H9 (cell line): ENCODE results near the gene MYH8. TPM values are rescaled to one million over a fixed set of nuclear protein-coding genes. Genes with fewer than 3 reads are reported as not detected.
A peak's percentile ranks its signal among the peaks of the same experiment; 100 is the strongest.

Experiments
- DNase-seq: peaks from one replicate; pipeline ENCODE4 v3.0.0-alpha.2; 2017
- H2AFZ ChIP-seq: one replicate; pipeline ENCODE4 v1.6.1; 2013; ENCODE audit warnings: mild to moderate bottlenecking, low read length, control low read depth, moderate library complexity
- H2AK5ac ChIP-seq: 2 replicates; pipeline ENCODE4 v1.6.1; 2013; ENCODE audit warnings: low read length, control low read depth, mixed read lengths; ENCODE audit not compliant: insufficient read length
- H2BK120ac ChIP-seq: one replicate; pipeline ENCODE4 v1.6.1; 2013; ENCODE audit warnings: low read depth, mild to moderate bottlenecking, low read length, control low read depth, inconsistent platforms; ENCODE audit not compliant: poor library complexity, severe bottlenecking
- H2BK12ac ChIP-seq: 2 replicates; pipeline ENCODE4 v1.6.1; 2013; ENCODE audit warnings: low read length, control low read depth, mixed read lengths, low read depth; ENCODE audit not compliant: insufficient read length
- H2BK15ac ChIP-seq: 2 replicates; pipeline ENCODE4 v1.6.1; 2013; ENCODE audit warnings: low read depth, low read length, control low read depth
- H2BK20ac ChIP-seq: one replicate; pipeline ENCODE4 v1.6.1; 2013; ENCODE audit warnings: low read depth, mild to moderate bottlenecking, low read length, control low read depth, inconsistent platforms; ENCODE audit not compliant: poor library complexity, severe bottlenecking
- H2BK5ac ChIP-seq: 2 replicates; pipeline ENCODE4 v1.6.1; 2013; ENCODE audit warnings: low read length, control low read depth, mixed read lengths; ENCODE audit not compliant: insufficient read length
- H3K14ac ChIP-seq: 2 replicates; pipeline ENCODE4 v1.6.1; 2013; ENCODE audit warnings: low read length, control low read depth; ENCODE audit not compliant: insufficient read depth
- H3K18ac ChIP-seq: 2 replicates; pipeline ENCODE4 v1.6.1; 2013; ENCODE audit warnings: low read depth, mild to moderate bottlenecking, mixed read lengths, low read length, control low read depth; ENCODE audit not compliant: insufficient read length
- H3K23ac ChIP-seq: 2 replicates; pipeline ENCODE4 v1.6.1; 2013; ENCODE audit warnings: low read length, control low read depth, mixed read lengths, low read depth; ENCODE audit not compliant: insufficient read length
- H3K23me2 ChIP-seq: 2 replicates; pipeline ENCODE4 v1.6.1; 2013; ENCODE audit warnings: low read depth, mild to moderate bottlenecking, mixed read lengths, low read length, control low read depth; ENCODE audit not compliant: insufficient read length, poor library complexity, severe bottlenecking
- H3K27ac ChIP-seq: 2 replicates; pipeline ENCODE4 v1.5.1; 2013; ENCODE audit warnings: low read length, control low read depth, mixed read lengths, low read depth; ENCODE audit not compliant: insufficient read length
- H3K27me3 ChIP-seq: 2 replicates; pipeline ENCODE4 v1.6.1; 2013; ENCODE audit warnings: low read length, control low read depth, inconsistent platforms; ENCODE audit not compliant: insufficient read depth
- H3K4ac ChIP-seq: 2 replicates; pipeline ENCODE4 v1.6.1; 2013; ENCODE audit warnings: low read depth, mild to moderate bottlenecking, control low read depth, inconsistent platforms, low read length, moderate library complexity
- H3K4me1 ChIP-seq: 2 replicates; pipeline ENCODE4 v1.6.1; 2013; ENCODE audit warnings: low read length, control low read depth, inconsistent platforms; ENCODE audit not compliant: insufficient read depth
- H3K4me2 ChIP-seq: 2 replicates; pipeline ENCODE4 v1.6.1; 2013; ENCODE audit warnings: low read length, control low read depth, mixed read lengths; ENCODE audit not compliant: insufficient read length, insufficient read depth
- H3K56ac ChIP-seq: 2 replicates; pipeline ENCODE4 v1.6.1; 2013; ENCODE audit warnings: low read depth, mild to moderate bottlenecking, mixed read lengths, low read length, control low read depth; ENCODE audit not compliant: insufficient read length
- H3K79me1 ChIP-seq: 2 replicates; pipeline ENCODE4 v1.6.1; 2013; ENCODE audit warnings: low read depth, mild to moderate bottlenecking, moderate library complexity, low read length, control low read depth, inconsistent platforms; ENCODE audit not compliant: insufficient read depth, poor library complexity, severe bottlenecking
- H3K79me2 ChIP-seq: 2 replicates; pipeline ENCODE4 v1.6.1; 2013; ENCODE audit warnings: low read length, control low read depth, inconsistent platforms; ENCODE audit not compliant: insufficient read depth
- H3K9ac ChIP-seq: 2 replicates; pipeline ENCODE4 v1.6.1; 2013; ENCODE audit warnings: low read length, control low read depth, mixed read lengths; ENCODE audit not compliant: insufficient read length; ENCODE audit errors: extremely low read depth
- H3K9me3 ChIP-seq: one replicate; pipeline ENCODE4 v1.6.1; 2013; ENCODE audit warnings: low read depth, low read length, inconsistent platforms; ENCODE audit not compliant: control insufficient read depth
- H3T11ph ChIP-seq: one replicate; pipeline ENCODE4 v1.6.1; 2013; ENCODE audit warnings: mild to moderate bottlenecking, low read length, control low read depth, inconsistent platforms
- H4K20me1 ChIP-seq: one replicate; pipeline ENCODE4 v1.6.1; 2013; ENCODE audit not compliant: control insufficient read depth, insufficient read length, insufficient read depth
- H4K5ac ChIP-seq: 2 replicates; pipeline ENCODE4 v1.6.1; 2013; ENCODE audit warnings: low read depth, mild to moderate bottlenecking, mixed read lengths, low read length, control low read depth; ENCODE audit not compliant: insufficient read length
- H4K8ac ChIP-seq: replicated peaks from 2 replicates; pipeline ENCODE4 v1.6.1; 2013; ENCODE audit warnings: low read length, control low read depth, mixed read lengths, low read depth; ENCODE audit not compliant: insufficient read length
- H4K91ac ChIP-seq: 2 replicates; pipeline ENCODE4 v1.6.1; 2013; ENCODE audit warnings: low read depth, mild to moderate bottlenecking, moderate library complexity, mixed read lengths, low read length, control low read depth; ENCODE audit not compliant: insufficient read length
- H3K27ac Mint-ChIP-seq, 3 experiments: 2 replicates in 2 of 3; 3 replicates in 1 of 3; pipeline ENCODE4 v1.8.0; 2020 to 2021; ENCODE audit warnings: mixed read lengths in 3 of 3, mild to moderate bottlenecking in 1 of 3, moderate library complexity in 1 of 3
- H3K27me3 Mint-ChIP-seq: 2 replicates; pipeline ENCODE4 v1.8.0; 2021; ENCODE audit warnings: low read depth, mild to moderate bottlenecking, moderate library complexity, mixed read lengths
- H3K36me3 Mint-ChIP-seq, 3 experiments: 2 replicates in 2 of 3; 3 replicates in 1 of 3; pipeline ENCODE4 v1.8.0; 2020 to 2021; ENCODE audit warnings: low read depth in 3 of 3, mixed read lengths in 3 of 3; ENCODE audit not compliant: insufficient read depth in 1 of 3
- H3K4me1 Mint-ChIP-seq, 2 experiments: 2 replicates each; pipeline ENCODE4 v1.8.0; 2020; ENCODE audit warnings: mixed read lengths in 2 of 2
- H3K4me3 Mint-ChIP-seq, 2 experiments: 2 replicates in 1 of 2; 3 replicates in 1 of 2; pipeline ENCODE4 v1.8.0; 2020 to 2021; ENCODE audit warnings: mild to moderate bottlenecking in 2 of 2, mixed read lengths in 2 of 2, moderate library complexity in 1 of 2
- H3K9me3 Mint-ChIP-seq, 2 experiments: 2 replicates in 1 of 2; 3 replicates in 1 of 2; pipeline ENCODE4 v1.8.0; 2020; ENCODE audit warnings: mild to moderate bottlenecking in 2 of 2, mixed read lengths in 2 of 2, moderate library complexity in 1 of 2
- CTCF ChIP-seq: fragments of 200-600 bp; sonication (generic); conservative IDR thresholded peaks from 3 replicates; pipeline ENCODE4 v1.8.0; 2021; ENCODE audit warnings: antibody characterized with exemption, mild to moderate bottlenecking
- WGBS: extraction: QIAGEN DNeasy Blood & Tissue Kit; methylation state at CpG from one replicate; pipeline ENCODE4 v1.1.7; 2013; ENCODE audit warnings: missing lambda C conversion rate, low lambda C conversion rate, mixed read lengths; ENCODE audit not compliant: insufficient read length; ENCODE audit errors: extremely low coverage; 5-methylcytosine and 5-hydroxymethylcytosine counted together
- total RNA-seq: library from RNA; stranded (reverse); gene quantifications from 2 replicates; pipeline ENCODE4 v1.2.1, GENCODE V29; 2021

MYH8 gene
- total RNA-seq, 1 experiment from 2014 or later, result not detected

GRCh38 chr17:10463402-10463801 is 41.7 kb upstream of the MYH8 start:
- H4K91ac ChIP-seq, result no peak overlapping the region
- H2BK5ac ChIP-seq, result no peak overlapping the region
- Mint-ChIP-seq H3K9me3 (peaks cover 0 to 3% of the 10 kb centered on the region in 2 experiments; a peak in 2 of 5 replicates), H3K36me3 (peaks cover 0 to 4% (median 0%) of the 10 kb centered on the region in 3 experiments; a peak in 1 of 7 replicates), H3K27ac (no peak overlapping the region), H3K27me3 (no peaks in the 10 kb centered on the region), H3K4me1 (peaks cover 0 to 2% of the 10 kb centered on the region in 2 experiments; a peak in 1 of 4 replicates), H3K4me3 (no peak overlapping the region)
- no peak overlapping the region for H2BK120ac ChIP-seq
- no peak overlapping the region for H3K18ac ChIP-seq
- H3K23ac ChIP-seq, result no peak overlapping the region
- H3K9ac ChIP-seq, result no peak overlapping the region
- WGBS, result no CpG with 5 or more reads among the region's 4 CpGs
- H2AK5ac ChIP-seq, result no peak overlapping the region
- H3K79me2 ChIP-seq, result no peaks in the 10 kb centered on the region
- no peak overlapping the region for H3K4me2 ChIP-seq
- H3K79me1 ChIP-seq, result no peaks in the 10 kb centered on the region
- no peaks in the 10 kb centered on the region for H3K4me1 ChIP-seq
- H4K5ac ChIP-seq, result no peak overlapping the region
- H4K8ac ChIP-seq, result no peak overlapping the region
- H3K23me2 ChIP-seq, result no peaks in the 10 kb centered on the region
- no peak overlapping the region for H3T11ph ChIP-seq
- no peaks in the 10 kb centered on the region for H4K20me1 ChIP-seq
- no peak for DNase-seq
- H2BK15ac ChIP-seq, result no peak overlapping the region
- no peak overlapping the region for H2BK12ac ChIP-seq
- H3K9me3 ChIP-seq, result no peaks in the 10 kb centered on the region
- H3K27ac ChIP-seq, result no peak overlapping the region
- no peak overlapping the region for H2BK20ac ChIP-seq
- no peak overlapping the region for H3K14ac ChIP-seq
- no peak overlapping the region for H2AFZ ChIP-seq
- H3K27me3 ChIP-seq, result no peaks in the 10 kb centered on the region
- H3K4ac ChIP-seq, result no peak overlapping the region
- TF ChIP-seq CTCF, result peak; percentile 64
- H3K56ac ChIP-seq, result no peak overlapping the region
